Urinary bladder (tissue), 4 donors: Measurements from ENCODE around the gene IL4. TPM values are rescaled to one million over a fixed set of nuclear protein-coding genes. Genes with fewer than 3 reads are reported as not detected.

Experiments used
- DNase-seq: peaks from one replicate; pipeline ENCODE4 v3.0.0-alpha.2; 2015; ENCODE audit errors: extremely low spot score
- H3K27ac ChIP-seq: one replicate; pipeline ENCODE4 v1.5.1; 2013; ENCODE audit warnings: low read depth, mild to moderate bottlenecking, moderate library complexity
- H3K36me3 ChIP-seq: one replicate; pipeline ENCODE4 v1.6.1; 2013; ENCODE audit warnings: mild to moderate bottlenecking, moderate library complexity; ENCODE audit not compliant: insufficient read depth
- H3K4me1 ChIP-seq: one replicate; pipeline ENCODE4 v1.6.1; 2013; ENCODE audit warnings: mild to moderate bottlenecking, moderate library complexity; ENCODE audit not compliant: insufficient read depth
- H3K4me3 ChIP-seq: one replicate; pipeline ENCODE4 v1.5.1; 2013; ENCODE audit warnings: low read depth, low read length
- WGBS: extraction: QIAGEN DNeasy Blood & Tissue Kit; methylation state at CpG from one replicate; pipeline ENCODE4 v1.1.7; 2013; 5-methylcytosine and 5-hydroxymethylcytosine counted together
- polyA plus RNA-seq: library from polyadenylated mRNA; stranded (reverse); fragments of 200-250 nt; gene quantifications from one replicate; pipeline ENCODE4 v1.2.3, GENCODE V29; 2013
- total RNA-seq: library from RNA; depleted of rRNA; stranded (reverse); fragments of >200 nt; gene quantifications from one replicate; pipeline ENCODE4 v1.2.3, GENCODE V29; 2014
- donor health status: healthy with polysubstance abuse.
- donor health status: healthy.

The IL4 gene
- total and polyA plus RNA-seq, 2 donors, result not detected

DNA sequence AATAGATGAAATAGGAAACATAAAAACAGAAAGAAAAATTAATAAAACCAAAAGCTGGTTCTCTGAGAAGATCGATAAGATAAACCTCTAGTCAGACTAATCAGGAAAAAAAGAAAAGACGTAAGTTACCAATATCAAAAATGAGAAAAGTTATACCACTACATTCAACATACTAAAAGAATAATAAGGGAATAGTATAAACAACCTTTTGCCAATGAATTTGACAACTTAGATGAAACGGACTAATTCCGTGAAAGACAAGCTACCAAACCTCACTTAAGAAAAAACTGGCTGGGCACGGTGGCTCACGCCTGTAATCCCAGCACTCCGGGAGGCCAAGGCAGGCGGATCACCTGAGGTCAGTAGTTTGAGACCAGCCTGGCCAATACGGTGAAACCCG is 56.1 kb downstream of the IL4 start:
- 96% methylated on average over 10 of the region's 10 CpGs for WGBS
- DNase-seq, result no peak
- no peaks in the 10 kb centered on the region for H3K36me3 ChIP-seq
- H3K4me3 ChIP-seq, result no peak overlapping the region
- no peak overlapping the region for H3K27ac ChIP-seq
- H3K4me1 ChIP-seq, result no peaks in the 10 kb centered on the region

Other genes starting within 250 kb of the IL4 start
- 16.4 TPM for gene IRF1, start 183.2 kb upstream of the IL4 start, total RNA-seq
- 26.0 TPM for gene IRF1, start 183.2 kb upstream of the IL4 start, polyA plus RNA-seq
- gene IL5, start 130.5 kb upstream of the IL4 start, total RNA-seq, result not detected
- gene IL5, start 130.5 kb upstream of the IL4 start, polyA plus RNA-seq, result not detected
- 75.0 TPM for gene RAD50, start 117.0 kb upstream of the IL4 start, total RNA-seq
- 13.4 TPM for gene RAD50, start 117.0 kb upstream of the IL4 start, polyA plus RNA-seq
- gene IL13, start 15.8 kb upstream of the IL4 start, total RNA-seq, result not detected
- gene IL13, start 15.8 kb upstream of the IL4 start, polyA plus RNA-seq, result not detected
- 17.6 TPM for gene KIF3A, start 63.6 kb downstream of the IL4 start, total RNA-seq
- gene KIF3A, start 63.6 kb downstream of the IL4 start, polyA plus RNA-seq, result 3.4 TPM
- 1.9 TPM for gene CCNI2, start 73.4 kb downstream of the IL4 start, total RNA-seq
- 1.4 TPM for gene CCNI2, start 73.4 kb downstream of the IL4 start, polyA plus RNA-seq
- gene SEPTIN8, start 103.2 kb downstream of the IL4 start, total RNA-seq, result 64.8 TPM
- gene SEPTIN8, start 103.2 kb downstream of the IL4 start, polyA plus RNA-seq, result 28.3 TPM
- 0.48 TPM for gene SOWAHA, start 139.3 kb downstream of the IL4 start, total RNA-seq
- 0.65 TPM for gene SOWAHA, start 139.3 kb downstream of the IL4 start, polyA plus RNA-seq
- gene SHROOM1, start 156.7 kb downstream of the IL4 start, total RNA-seq, result 7.2 TPM
- gene SHROOM1, start 156.7 kb downstream of the IL4 start, polyA plus RNA-seq, result 48.3 TPM
- gene GDF9, start 192.5 kb downstream of the IL4 start, total RNA-seq, result 0.26 TPM
- 0.65 TPM for gene GDF9, start 192.5 kb downstream of the IL4 start, polyA plus RNA-seq
- gene UQCRQ, start 192.7 kb downstream of the IL4 start, total RNA-seq, result 85.7 TPM
- 257 TPM for gene UQCRQ, start 192.7 kb downstream of the IL4 start, polyA plus RNA-seq
- gene LEAP2, start 199.7 kb downstream of the IL4 start, total RNA-seq, result 3.0 TPM
- gene LEAP2, start 199.7 kb downstream of the IL4 start, polyA plus RNA-seq, result 5.6 TPM